ENCODE data around the gene CDADC1.

CDADC1 gene

DNA sequence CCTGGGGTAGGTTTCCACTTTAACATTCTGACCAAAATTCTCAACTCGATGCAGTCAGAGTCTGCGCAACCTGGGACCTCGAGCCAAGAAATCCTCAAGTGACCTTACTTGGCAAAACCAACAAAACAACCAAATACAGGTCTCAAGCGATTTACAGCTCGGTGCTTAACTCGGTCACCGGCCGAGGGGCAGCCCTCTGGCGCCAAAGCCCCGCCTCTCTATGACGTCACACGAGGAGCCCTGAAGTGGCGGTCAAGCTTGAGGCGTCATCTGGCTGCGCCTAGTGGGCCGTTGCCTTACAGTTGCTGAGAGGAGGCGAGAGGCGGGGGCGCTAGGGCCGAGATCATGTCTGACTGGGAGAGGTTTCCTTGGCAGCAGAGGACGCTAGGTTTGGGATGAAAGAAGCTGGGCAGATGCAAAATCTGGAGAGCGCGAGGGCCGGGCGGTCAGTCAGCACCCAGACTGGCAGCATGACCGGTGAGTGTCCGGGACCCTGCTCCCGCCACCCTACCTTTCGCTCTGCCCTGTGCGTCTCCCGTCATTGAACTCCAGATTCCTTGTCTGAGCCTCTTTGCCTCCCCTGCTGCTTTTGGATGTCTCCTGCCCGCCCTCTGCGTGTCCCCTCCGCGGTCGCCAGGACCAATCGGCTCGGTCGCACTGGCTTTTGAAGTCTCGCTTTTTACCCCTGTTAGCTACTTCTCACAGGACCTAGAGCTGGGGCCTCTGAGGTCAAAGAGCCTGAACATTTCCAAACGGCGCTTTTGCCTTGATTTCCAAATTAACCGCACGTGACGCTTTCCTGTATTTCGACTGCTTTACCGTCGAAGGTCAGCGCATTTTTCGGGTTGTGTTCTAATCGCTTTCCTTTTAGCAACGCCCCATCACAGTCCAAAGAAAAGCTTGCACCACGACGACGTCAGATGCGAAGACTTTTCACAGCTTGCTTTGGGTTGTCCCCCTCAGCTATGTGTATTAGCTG lies at the start of gene CDADC1:
Gene CDADC1 (plus strand): TSS at position 283 of the 979 bp plus-strand sequence. CDS start 113 bp downstream, at position 396.
- peak; percentile 77 to 86 for DNase-seq (ENCODE audit: low read depth in 2 of 2)

DNA sequence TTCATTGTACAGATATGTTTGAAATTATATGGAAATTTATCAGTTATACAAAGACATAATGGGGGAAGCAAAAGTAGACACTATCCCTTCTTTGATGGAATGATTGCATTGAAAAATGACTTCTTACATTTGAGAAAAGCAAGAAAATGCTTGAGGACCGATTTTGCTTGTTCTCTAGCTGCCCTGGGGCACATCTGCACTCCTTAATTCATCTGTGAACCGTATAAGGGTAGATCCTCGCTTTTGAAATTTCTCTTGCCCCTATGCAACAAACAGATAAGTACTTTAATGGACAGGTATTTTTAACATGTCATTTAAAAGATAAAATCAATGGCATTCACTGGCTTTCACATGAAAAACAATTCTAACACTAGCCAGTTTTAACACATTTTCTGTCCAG lies 41.1 kb upstream of the CDADC1 start:
- no peak for DNase-seq (ENCODE audit: low read depth in 2 of 2)

DNA sequence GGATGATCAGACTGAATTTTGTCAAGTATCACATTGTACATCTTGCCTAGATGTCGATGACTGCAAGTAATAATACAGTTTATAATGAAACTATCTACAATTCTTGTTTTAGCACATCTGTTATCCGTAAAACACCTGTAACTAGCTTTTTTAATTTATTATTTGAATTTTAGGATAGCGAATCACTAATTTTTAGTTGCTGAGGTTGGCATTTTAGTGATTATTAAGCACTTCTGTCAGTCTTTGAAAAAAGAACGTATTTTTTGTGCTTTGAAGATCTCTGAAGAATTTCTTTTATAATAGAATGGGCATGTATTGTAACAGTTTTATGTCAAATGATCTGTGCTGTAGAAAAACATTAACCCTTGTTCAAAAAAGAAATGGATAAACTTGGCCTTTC lies 39.1 kb upstream of the CDADC1 start:
- no peak for DNase-seq (ENCODE audit: low read depth in 2 of 2)

DNA sequence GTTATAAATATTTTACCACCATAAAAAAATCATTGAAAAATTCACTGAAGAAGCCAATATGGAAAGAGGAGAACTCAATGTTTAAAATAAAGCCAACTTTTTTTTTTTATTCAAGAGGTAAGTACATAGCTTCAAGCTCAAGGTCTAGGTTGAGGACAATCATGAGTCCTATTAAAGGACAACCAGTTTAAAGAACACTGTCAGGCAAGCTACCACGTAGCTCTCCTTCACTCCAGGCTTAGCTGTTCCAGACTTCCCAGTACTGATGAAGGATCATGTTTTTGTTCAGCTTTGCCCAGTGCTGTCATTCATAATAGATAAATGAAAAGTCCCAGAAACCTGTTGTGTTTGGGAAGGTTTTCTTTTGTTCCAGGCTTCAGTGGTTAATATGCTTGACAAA lies 37.6 kb upstream of the CDADC1 start:
- no peak for DNase-seq (ENCODE audit: low read depth in 2 of 2)

DNA sequence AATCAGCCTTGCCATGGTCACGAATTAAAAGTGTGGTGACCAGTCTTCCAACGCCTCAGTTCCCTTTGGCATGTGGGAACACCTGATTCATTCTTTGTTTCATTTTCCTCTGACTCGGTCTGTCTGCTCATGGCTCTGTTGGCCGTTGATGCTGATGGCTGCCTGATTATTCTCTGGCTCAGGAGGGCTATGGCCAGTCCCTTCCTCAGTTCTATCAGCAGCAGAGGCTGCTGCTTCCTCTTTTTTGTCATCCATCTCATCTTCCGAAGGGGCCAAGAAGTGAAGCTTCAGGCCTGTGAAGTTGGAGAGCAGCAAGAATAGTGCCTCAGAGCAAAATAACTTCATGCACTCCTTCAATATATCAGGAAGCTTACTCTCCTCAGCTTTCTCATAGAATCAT lies 37.1 kb upstream of the CDADC1 start:
- DNase-seq (ENCODE audit: low read depth in 2 of 2), result no peak

DNA sequence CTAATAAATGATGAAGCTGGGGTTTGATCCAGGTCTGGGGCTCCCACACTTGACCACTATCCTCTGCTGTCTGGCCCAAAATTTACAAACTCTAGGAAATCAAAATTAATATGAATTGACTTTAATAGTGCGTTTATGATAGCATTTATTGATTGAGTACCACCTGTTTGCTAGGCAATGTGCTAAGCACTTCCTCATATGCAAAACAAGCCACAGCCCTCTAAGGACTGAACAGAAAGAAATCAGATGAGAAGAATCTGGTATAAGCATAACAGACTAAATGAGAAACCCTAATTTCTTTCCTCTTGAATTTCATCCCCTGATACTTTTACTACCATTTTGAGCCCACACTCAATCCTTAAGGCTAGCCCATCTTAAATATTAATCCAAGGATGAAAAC lies 34.2 kb upstream of the CDADC1 start:
- DNase-seq (ENCODE audit: low read depth in 2 of 2), result no peak

DNA sequence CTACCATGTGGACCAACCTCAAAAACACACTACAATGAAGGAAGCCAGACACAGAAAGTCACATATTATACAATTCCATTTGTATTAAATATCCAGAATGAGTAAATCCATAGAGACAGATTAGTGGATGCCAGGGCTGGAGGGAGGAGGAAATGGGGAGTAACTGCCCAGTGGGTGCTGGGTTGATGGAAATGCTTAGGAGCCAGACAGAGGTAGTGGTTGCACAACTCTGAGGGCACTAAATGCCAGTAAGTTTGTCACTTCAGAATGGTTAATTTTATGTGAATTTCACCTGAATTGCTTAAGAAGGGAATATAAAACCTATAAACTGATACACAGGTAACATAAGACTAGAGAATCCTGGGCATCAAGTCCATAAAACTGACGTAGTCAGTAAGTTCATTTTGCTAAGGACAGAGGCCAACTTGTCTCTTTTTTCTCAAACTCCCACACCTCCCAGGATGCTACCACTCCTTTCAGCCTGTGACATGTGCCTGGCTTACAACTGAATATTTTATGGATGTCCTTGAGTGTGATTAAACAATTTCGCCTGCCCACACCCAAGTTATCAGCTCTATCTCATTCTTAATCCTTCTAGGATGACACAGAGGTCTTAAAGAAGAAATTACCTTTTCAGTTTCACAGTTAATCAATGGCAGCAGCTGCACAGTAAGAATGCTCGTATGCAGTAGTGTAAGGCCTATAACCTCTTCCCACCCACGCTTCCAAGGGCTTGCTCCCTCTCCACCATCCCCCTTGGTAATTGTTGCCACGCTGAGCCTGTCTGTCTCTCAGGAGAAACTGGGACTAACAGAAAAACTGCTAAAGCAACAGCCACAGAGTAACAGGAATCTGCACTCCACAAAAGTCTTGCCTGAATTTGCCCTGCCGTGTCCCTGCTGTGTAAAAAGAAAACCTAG lies 33.5 kb upstream of the CDADC1 start:
- DNase-seq (ENCODE audit: low read depth in 2 of 2), result no peak

DNA sequence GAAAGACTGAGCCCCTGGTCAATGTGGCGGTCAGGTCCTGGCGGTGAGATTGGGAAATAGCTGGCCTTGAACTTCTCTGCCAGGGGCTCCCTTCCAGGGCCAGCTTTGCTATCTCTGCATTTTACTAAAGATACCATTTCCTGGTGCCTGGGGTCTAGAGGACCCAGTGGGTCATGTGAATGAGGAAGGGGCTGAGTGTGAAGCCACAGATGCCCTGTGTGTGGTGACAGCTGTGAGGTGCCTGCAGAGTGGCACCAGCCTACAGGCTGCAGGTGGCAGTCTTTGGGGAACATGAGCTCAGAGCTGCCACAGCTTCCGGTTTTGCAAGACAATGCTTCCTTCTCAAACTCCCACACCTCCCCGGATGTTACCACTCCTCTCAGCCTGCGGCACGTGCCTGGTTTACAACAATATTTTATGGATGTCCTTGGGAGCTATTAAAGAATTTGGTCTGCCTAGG lies 32.8 kb upstream of the CDADC1 start:
- no peak for DNase-seq (ENCODE audit: low read depth in 2 of 2)

DNA sequence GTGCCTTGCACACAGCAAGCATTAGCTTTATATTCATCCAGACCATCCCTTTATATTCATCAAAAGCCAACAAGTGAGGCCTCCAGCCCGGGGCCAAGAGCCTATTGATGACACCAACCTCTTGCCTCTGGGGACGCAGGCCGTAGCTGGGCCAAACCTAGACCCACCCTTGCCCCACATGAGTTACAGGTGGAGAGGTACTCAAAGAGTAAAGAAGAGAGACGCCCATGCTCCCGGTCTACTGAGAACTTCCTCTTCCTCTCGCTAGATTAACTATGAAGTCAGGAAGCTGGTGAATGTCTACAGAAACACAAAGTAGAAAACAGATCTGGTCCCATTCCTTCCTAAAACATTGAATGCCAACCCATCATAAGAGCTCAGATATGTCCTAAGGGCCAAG lies 31.4 kb upstream of the CDADC1 start:
- no peak for DNase-seq (ENCODE audit: low read depth in 2 of 2)

DNA sequence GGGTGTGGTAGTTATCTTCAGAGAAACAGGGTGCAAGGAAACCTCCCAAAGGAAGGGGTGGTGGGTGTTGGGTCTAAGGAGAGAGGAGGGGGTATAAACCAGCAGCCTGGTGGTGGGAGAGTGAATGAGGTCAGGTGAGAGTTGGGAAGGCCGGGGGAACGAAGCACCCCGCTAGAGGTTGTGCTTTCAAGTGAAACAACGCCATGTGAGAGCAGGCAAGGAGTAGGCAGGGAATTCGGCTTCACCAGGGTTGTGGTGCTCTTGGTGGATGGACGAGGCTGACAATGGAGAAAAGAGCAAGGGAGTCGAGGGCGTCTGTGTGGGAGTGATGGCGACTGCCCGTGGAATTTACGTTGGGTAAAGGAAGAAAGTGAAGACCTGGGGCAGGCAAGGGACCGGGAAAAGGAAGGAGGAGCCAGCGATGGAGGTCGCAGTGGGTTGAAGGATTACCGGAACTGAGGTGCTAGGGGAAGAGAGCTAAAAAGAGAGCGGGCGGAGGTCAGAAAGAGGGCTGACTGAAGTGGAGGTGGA lies 29.7 kb upstream of the CDADC1 start:
- no peak for DNase-seq (ENCODE audit: low read depth in 2 of 2)

DNA sequence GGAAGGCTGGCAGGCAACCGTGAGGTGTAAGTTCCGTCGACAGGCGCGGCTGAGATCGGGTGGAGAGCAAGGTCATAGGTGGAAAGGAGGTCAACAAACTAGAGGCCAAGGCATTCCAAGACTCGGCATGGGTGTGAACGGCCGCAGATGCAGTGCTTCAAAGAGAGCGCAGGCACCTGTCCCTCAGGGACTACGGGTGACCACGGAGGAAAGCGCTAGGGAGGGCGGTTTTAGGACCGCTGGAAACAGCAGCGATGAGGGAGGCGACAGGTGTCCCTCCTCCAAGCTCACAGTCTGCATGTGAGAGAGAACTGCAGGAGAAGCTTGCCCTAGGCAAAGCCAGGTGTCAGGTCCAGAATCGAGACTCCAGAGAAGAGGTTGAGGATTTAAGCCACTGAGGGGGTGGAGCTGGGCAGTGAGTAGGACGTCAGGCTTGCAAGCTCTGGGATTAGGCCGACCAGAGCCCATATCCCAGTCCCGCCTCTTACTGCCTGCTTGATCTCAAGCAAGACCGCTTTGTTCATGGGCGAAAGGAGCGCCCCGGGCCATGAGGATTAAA lies 29.2 kb upstream of the CDADC1 start:
- DNase-seq (ENCODE audit: low read depth in 2 of 2), result no peak

DNA sequence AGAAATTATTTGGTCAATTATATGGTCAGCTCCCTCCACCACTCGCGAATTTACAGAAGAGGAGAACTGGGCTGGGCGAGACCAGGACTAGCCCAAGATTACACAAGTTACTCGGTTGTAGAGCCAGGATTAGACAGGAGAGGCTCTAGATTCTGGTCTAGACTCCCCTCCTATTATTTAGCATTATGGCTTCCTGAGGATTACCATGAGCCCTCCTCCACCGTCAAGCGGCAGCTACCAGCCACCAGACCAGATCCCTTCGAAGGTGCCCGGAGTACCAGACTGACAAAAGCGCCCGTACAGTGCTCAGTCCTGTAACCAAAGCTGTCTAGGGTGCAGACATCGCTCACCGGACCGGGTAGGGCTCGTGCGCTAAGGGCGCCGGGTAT lies 28.1 kb upstream of the CDADC1 start:
- DNase-seq (ENCODE audit: low read depth in 2 of 2), result no peak

DNA sequence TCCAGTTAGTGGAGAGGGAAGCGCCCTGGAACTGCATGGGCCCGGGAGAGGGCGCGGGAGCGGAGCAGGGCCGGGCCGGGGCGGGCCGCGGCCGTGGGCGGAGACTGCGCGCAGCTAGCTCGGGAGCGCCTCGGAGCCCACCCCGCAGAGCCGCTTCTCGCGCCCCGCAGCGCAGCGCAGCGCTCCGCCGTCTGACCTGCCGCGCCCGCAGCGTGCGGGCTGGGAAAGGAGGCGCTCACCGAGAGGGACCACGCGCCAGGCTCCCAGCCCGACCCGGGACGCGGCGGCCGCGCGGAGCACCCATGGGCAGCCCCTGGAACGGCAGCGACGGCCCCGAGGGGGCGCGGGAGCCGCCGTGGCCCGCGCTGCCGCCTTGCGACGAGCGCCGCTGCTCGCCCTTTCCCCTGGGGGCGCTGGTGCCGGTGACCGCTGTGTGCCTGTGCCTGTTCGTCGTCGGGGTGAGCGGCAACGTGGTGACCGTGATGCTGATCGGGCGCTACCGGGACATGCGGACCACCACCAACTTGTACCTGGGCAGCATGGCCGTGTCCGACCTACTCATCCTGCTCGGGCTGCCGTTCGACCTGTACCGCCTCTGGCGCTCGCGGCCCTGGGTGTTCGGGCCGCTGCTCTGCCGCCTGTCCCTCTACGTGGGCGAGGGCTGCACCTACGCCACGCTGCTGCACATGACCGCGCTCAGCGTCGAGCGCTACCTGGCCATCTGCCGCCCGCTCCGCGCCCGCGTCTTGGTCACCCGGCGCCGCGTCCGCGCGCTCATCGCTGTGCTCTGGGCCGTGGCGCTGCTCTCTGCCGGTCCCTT lies 27.5 kb upstream of the CDADC1 start, which contains the start of gene MLNR:
Gene MLNR (plus strand): TSS at position 303 of the 820 bp plus-strand sequence. CDS start 0 bp downstream, at position 303.
- DNase-seq (ENCODE audit: low read depth in 2 of 2), result no peak

DNA sequence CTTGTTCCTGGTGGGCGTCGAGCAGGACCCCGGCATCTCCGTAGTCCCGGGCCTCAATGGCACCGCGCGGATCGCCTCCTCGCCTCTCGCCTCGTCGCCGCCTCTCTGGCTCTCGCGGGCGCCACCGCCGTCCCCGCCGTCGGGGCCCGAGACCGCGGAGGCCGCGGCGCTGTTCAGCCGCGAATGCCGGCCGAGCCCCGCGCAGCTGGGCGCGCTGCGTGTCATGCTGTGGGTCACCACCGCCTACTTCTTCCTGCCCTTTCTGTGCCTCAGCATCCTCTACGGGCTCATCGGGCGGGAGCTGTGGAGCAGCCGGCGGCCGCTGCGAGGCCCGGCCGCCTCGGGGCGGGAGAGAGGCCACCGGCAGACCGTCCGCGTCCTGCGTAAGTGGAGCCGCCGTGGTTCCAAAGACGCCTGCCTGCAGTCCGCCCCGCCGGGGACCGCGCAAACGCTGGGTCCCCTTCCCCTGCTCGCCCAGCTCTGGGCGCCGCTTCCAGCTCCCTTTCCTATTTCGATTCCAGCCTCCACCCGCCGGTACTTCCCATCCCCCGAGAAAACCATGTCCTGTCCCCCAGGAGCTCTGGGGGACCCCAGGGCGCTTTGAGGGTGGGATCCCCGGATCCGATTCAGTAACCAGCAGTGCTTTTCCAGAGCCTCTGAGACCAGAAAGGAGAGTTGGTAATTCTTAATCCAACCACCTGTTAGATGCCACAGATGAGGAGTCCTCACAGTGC lies 26.7 kb upstream of the CDADC1 start:
- no peak for DNase-seq (ENCODE audit: low read depth in 2 of 2)

DNA sequence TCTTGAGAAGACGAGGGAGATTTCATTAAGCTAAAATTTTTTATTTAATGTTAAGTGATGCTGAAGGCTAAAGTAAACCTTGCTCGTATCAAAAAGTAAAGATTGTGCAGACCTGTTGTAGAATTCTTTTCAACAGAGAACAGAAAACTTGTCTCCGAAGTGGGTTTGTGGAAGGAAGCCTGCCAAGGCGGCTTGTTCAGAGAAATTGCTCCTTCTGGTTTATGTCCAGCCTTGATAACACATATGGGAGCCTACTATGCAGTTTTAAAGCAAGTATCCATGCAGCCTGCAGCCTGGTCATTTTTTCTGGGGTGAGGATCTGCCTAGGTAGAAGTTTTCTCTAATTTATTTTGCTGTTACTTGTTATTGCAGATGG lies 26.1 kb upstream of the CDADC1 start:
- no peak for DNase-seq (ENCODE audit: low read depth in 2 of 2)

DNA sequence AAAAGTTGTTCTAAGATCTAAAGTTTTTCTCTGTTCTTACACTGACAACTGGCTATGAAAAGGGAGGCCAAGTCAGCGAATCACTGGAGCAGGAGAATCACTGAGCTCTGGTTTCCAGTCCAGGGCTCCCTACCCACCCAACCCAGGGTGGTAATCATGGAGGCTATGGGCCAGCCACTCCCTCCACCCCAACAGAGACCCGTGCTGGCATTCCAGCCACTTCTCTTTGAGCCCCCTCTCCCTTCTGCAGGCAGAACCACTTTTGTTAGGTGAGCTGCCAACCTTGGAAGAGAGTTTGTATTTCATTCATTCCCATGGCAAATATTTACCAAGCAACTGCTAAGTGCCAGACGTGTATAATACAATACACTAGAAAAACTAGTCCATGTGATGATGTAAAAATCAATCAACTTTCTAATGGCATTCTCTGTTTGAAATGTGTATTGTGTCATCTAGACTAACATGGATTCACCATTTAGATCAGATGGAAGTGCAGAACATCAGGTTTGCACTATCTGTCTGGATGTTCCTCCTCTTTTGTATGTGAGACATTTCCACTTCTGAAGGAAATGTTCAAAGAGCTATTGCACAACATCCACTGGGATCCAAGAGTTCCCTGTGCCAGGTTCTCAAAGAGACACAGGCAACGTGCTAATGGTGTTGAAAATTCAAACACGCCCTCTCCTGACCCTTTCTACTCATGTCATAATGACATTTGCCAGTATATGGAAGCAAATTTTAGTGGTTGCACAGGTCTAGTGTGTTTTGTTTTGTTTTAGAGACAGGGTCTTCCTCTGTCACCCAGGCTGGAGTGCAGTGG lies 22.3 kb upstream of the CDADC1 start:
- no peak for DNase-seq (ENCODE audit: low read depth in 2 of 2)

DNA sequence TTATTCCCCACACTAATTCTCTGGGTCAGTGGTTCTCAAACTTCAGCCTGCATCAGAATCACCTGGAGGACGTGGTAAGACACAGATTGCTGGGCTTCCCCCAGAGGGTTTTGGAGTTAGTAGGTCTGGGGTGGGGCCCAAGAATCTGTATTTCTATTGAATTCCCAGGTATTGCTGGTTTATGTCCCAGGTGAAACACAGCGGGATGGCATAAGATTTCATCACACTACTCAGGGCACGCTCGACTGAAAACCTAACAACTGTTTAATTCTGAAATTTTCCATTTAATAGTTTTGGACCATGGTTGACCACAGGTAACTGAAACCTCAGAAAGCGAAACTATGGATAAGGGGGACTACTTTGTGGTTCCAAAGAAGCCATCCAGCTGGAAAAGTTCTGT lies 21.1 kb upstream of the CDADC1 start:
- no peak for DNase-seq (ENCODE audit: low read depth in 2 of 2)

DNA sequence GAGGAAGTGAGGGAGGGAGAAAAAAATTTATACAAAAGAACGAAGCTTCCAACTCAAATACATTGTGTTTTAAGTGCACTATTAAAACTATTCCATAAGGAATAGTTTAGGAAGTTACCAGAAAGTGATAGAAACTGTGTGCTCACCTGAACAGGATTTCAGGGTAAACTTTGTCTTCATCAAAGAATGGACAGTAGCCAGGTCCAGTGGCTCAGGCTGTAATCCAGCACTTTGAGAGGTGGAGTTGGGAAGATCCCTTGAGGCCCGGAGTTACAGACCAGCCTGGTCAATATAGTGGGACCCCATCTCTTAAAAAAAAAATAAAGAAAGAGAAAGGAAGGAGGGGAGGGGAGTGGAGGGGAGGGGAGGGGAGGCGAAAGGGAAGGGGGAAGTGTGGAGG lies 13.0 kb upstream of the CDADC1 start:
- no peak for DNase-seq (ENCODE audit: low read depth in 2 of 2)

DNA sequence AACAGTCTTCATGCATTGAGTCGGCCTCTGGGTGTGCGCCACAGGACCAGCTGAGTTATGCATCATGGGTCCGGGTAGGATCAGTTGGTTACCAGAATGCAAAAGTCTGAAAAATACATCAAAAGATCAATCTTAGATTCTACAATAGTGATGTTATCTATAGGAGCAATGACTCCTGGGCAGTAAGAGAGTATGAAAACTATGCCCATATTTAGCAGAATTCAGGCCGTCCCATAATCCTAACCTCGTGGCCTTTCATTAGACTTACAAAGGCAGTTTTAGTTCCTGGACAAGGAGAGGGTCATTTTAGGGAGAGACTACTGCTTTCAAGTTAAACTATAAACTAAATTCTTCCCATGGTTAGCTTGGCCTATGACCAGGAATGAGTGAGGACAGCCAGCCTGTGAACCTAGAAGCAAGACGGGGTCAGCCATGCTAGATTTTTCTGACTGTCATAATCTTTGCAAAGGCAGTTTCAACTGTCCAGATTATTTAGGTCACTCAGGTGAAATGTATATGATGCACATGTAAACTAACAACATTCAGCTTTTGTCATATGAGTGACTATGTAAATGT lies 11.8 kb upstream of the CDADC1 start:
- no peak for DNase-seq (ENCODE audit: low read depth in 2 of 2)
